Peyer's patch (tissue), 4 donors: Measurements from ENCODE around the gene SUSD4.

ENCODE experiments used
- CTCF ChIP-seq, 6 experiments: fragments of 450-650 bp in 4 of 6; fragments of 200-600 bp in 2 of 6; sonication (generic) in 1 of 6; IDR thresholded peaks; one replicate each; pipeline ENCODE4 v1.5.1; 2017 to 2019; ENCODE audit warnings: antibody characterized with exemption in 6 of 6, mild to moderate bottlenecking in 3 of 6, moderate library complexity in 1 of 6
- POLR2A ChIP-seq, 2 donors: fragments of 450-650 bp; IDR thresholded peaks; one replicate each; pipeline ENCODE4 v1.5.1; 2017; ENCODE audit warnings: antibody characterized with exemption in 2 of 2, mild to moderate bottlenecking in 2 of 2, moderate library complexity in 2 of 2

GRCh38 chr1:223322868-223323267, 41.1 kb downstream of the SUSD4 start:
- TF ChIP-seq CTCF (IDR thresholded peaks at IDR 0.05) (no peak), POLR2A (IDR thresholded peaks at IDR 0.05) (no peak)
